OCI-LY3 (cell line): ENCODE data around the gene STIMATE.

Experiments used
- EZH2phosphoT487 ChIP-seq: fragments of 200-600 bp; shearing (Covaris generic); IDR thresholded peaks from 2 replicates; pipeline ENCODE4 v1.6.1; 2018; ENCODE audit warnings: antibody characterized with exemption, mixed run types, low read depth
- TF ChIP-seq, protein P1 (sequence below): fragments of 200-600, 300-600 bp; sonication (generic); IDR thresholded peaks from 2 replicates; pipeline ENCODE4 v1.5.1; 2014; ENCODE audit warnings: antibody characterized with exemption, low read length, low read depth

DNA sequence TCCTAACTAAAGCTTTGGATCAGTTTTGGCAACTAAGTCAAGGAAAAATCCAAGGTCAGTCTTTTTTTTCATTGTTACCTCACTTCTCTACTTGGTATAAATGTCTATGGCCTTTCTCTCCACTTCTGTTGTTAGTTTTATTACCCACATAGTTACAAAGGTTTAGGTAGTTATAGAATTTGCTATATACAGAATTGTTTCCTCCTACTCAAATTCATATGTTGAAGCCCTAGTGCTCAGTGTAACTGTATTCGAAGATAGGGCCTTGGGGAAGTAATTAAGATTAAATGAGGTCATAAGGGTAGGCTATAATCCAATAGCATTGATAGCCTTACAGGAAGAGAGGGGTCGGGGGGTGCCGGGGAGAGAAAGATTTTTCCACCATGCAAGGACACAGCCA, 19.7 kb upstream of the STIMATE start:
- TF ChIP-seq, protein P1, sequence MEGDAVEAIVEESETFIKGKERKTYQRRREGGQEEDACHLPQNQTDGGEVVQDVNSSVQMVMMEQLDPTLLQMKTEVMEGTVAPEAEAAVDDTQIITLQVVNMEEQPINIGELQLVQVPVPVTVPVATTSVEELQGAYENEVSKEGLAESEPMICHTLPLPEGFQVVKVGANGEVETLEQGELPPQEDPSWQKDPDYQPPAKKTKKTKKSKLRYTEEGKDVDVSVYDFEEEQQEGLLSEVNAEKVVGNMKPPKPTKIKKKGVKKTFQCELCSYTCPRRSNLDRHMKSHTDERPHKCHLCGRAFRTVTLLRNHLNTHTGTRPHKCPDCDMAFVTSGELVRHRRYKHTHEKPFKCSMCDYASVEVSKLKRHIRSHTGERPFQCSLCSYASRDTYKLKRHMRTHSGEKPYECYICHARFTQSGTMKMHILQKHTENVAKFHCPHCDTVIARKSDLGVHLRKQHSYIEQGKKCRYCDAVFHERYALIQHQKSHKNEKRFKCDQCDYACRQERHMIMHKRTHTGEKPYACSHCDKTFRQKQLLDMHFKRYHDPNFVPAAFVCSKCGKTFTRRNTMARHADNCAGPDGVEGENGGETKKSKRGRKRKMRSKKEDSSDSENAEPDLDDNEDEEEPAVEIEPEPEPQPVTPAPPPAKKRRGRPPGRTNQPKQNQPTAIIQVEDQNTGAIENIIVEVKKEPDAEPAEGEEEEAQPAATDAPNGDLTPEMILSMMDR = no peak
- no peak for TF ChIP-seq EZH2phosphoT487
